Lung (tissue), 12 donors: ENCODE results near the gene SMCO4. TPM values are rescaled to one million over a fixed set of nuclear protein-coding genes. Genes with fewer than 3 reads are reported as not detected.

ENCODE experiments used
- ATAC-seq: fragments of 200-7000 bp; cut with Tn5 transposase; one replicate; pipeline ENCODE4 v1.9.1; 2020; ENCODE audit warnings: moderate number of reproducible peaks; ENCODE audit not compliant: insufficient read depth, low FRiP score
- DNase-seq, 3 donors: peaks; one replicate each; pipeline ENCODE4 v3.0.0-alpha.2; 2013 to 2017
- H3K27ac ChIP-seq, 2 donors: one replicate each; pipeline ENCODE4 v1.5.1; 2013; ENCODE audit warnings: mild to moderate bottlenecking in 2 of 2, moderate library complexity in 2 of 2, control low read depth in 1 of 2, inconsistent platforms in 1 of 2, low read depth in 1 of 2, low read length in 1 of 2
- H3K27me3 ChIP-seq, 3 donors: one replicate each; pipeline ENCODE4 v1.5.1; 2013; ENCODE audit warnings: low read length in 2 of 3; ENCODE audit not compliant: control insufficient read depth in 3 of 3, insufficient read depth in 3 of 3
- H3K36me3 ChIP-seq, 4 donors: one replicate each; pipeline ENCODE4 v1.5.1; 2013; ENCODE audit warnings: low read length in 4 of 4, mild to moderate bottlenecking in 1 of 4, moderate library complexity in 1 of 4; ENCODE audit not compliant: control insufficient read depth in 4 of 4, insufficient read depth in 4 of 4
- H3K4me1 ChIP-seq, 5 donors: one replicate each; pipeline ENCODE4 v1.5.1; 2013; ENCODE audit warnings: low read length in 5 of 5, mild to moderate bottlenecking in 2 of 5, moderate library complexity in 1 of 5; ENCODE audit not compliant: control insufficient read depth in 5 of 5, insufficient read depth in 5 of 5
- H3K4me3 ChIP-seq: one replicate; pipeline ENCODE4 v1.5.1; 2013; ENCODE audit warnings: mild to moderate bottlenecking, control low read depth, moderate library complexity
- H3K9ac ChIP-seq, 2 donors: one replicate each; pipeline ENCODE4 v1.5.1; 2013; ENCODE audit warnings: low read length in 2 of 2, control low read depth in 1 of 2; ENCODE audit not compliant: insufficient read depth in 1 of 2
- H3K9me3 ChIP-seq, 4 donors: one replicate each; pipeline ENCODE4 v1.5.1; 2013; ENCODE audit warnings: low read length in 3 of 4, mild to moderate bottlenecking in 1 of 4, moderate library complexity in 1 of 4; ENCODE audit not compliant: control insufficient read depth in 4 of 4, insufficient read depth in 3 of 4
- WGBS, 2 donors: extraction: QIAGEN DNeasy Blood & Tissue Kit; methylation state at CpG; one replicate each; pipeline ENCODE4 v1.1.7; 2013; 5-methylcytosine and 5-hydroxymethylcytosine counted together
- polyA plus RNA-seq, 2 donors: library from polyadenylated mRNA; stranded (reverse); fragments of 200-250 nt; gene quantifications; one replicate each; pipeline ENCODE4 v1.2.1, GENCODE V29; 2013
- total RNA-seq, 2 donors: library from RNA; depleted of rRNA in 1 of 2; stranded (reverse); fragments of >200 nt in 1 of 2; gene quantifications; one replicate each; pipeline ENCODE4 v1.2.1, GENCODE V29; 2014 to 2021
- TF ChIP-seq, protein P1 (sequence below): IDR thresholded peaks from 2 replicates; pipeline ENCODE4 v1.5.1; 2012; ENCODE audit warnings: mild to moderate bottlenecking; ENCODE audit errors: control extremely low read depth, extremely low read depth
- donor health status: control.
- donor health status: control.
- donor health status: Bipolar disorder and iron deficiency.
- donor health status: healthy.
- donor health status: DM: yes; HTN: yes; CAD: no.

Gene SMCO4
- total and polyA plus RNA-seq, 4 donors = 27.0 to 132 (median 43.6) TPM

- H3K9ac ChIP-seq = no peak overlapping the region
- peaks cover 0 to 3% (median 2%) of the 10 kb centered on the region in 4 donors for H3K36me3 ChIP-seq
- H3K27ac ChIP-seq = no peak overlapping the region
- peaks cover 0 to 6% (median 0%) of the 10 kb centered on the region in 5 donors for H3K4me1 ChIP-seq
- no peaks in the 10 kb centered on the region for H3K27me3 ChIP-seq
- TF ChIP-seq, protein P1, sequence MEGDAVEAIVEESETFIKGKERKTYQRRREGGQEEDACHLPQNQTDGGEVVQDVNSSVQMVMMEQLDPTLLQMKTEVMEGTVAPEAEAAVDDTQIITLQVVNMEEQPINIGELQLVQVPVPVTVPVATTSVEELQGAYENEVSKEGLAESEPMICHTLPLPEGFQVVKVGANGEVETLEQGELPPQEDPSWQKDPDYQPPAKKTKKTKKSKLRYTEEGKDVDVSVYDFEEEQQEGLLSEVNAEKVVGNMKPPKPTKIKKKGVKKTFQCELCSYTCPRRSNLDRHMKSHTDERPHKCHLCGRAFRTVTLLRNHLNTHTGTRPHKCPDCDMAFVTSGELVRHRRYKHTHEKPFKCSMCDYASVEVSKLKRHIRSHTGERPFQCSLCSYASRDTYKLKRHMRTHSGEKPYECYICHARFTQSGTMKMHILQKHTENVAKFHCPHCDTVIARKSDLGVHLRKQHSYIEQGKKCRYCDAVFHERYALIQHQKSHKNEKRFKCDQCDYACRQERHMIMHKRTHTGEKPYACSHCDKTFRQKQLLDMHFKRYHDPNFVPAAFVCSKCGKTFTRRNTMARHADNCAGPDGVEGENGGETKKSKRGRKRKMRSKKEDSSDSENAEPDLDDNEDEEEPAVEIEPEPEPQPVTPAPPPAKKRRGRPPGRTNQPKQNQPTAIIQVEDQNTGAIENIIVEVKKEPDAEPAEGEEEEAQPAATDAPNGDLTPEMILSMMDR = no peak
- DNase-seq (no peak), ATAC-seq (no peak)
- WGBS, 2 donors = 85 to 97% methylated on average over 2 of the region's 2 CpGs
- H3K9me3 ChIP-seq = peaks cover 0 to 1% (median 0%) of the 10 kb centered on the region in 4 donors
- H3K4me3 ChIP-seq = no peak overlapping the region
Measured at GRCh38 chr11:93501856-93502255, 41.3 kb downstream of the SMCO4 start.

DNA sequence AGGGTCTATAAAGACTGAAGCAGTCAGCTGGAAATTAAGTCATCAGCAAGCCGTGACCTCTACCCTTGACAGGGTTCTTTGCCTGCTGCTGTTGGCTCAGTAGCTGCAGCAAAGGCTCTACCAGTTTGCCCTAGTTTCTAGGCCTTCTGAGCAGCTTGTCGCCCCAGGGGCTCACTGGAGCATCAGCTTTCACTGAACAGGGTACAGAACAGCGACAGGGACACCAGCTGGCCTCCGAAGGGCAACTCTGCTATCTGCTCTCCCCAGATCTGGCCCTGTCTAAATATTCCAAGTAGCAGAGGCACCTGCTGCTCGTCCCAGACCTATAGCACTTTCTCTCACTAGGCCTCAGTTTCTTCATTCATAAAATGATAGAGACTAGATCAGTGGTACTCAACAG is 42.4 kb downstream of the SMCO4 start:
- Histone ChIP-seq H3K9me3 (peaks cover 0 to 1% (median 0%) of the 10 kb centered on the region in 4 donors), H3K4me3 (no peak overlapping the region), H3K9ac (no peak overlapping the region), H3K4me1 (peaks cover 0 to 6% (median 0%) of the 10 kb centered on the region in 5 donors), H3K27me3 (no peaks in the 10 kb centered on the region), H3K27ac (no peak overlapping the region), H3K36me3 (peaks cover 0 to 6% (median 2%) of the 10 kb centered on the region in 4 donors)
- TF ChIP-seq, protein P1 = no peak
- DNase-seq = no peak
- 96 to 97% methylated on average over 5 of the region's 5 CpGs for WGBS, 2 donors
- no peak for ATAC-seq

DNA sequence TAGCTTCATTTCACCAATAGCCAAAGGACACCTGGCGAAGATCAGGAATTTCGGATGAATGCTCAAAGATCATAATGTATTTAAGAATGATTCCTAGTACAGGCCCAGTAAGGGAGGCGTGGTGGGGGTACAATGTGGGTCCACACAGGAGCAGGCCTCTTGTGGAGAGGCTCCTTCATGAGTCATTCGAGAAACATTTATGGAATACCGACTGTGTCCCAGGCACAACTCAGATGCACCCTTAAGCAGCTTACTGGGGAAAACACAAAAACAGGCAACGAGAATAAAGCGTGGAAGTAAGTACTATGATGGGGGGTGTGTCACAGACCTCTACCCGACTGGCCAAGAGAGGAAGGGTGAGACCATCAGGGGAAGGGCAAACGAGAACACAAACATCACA is 44.5 kb downstream of the SMCO4 start:
- no peak for DNase-seq
- H3K4me1 ChIP-seq = peaks cover 0 to 6% (median 0%) of the 10 kb centered on the region in 5 donors
- H3K9ac ChIP-seq = no peak overlapping the region
- H3K9me3 ChIP-seq = peaks cover 0 to 1% (median 0%) of the 10 kb centered on the region in 4 donors
- no peaks in the 10 kb centered on the region for H3K27me3 ChIP-seq
- H3K4me3 ChIP-seq = no peak overlapping the region
- WGBS, 2 donors = 70 to 77% methylated on average over 9 of the region's 9 CpGs
- TF ChIP-seq, protein P1 = no peak
- ATAC-seq = no peak
- no peak overlapping the region for H3K27ac ChIP-seq
- H3K36me3 ChIP-seq = peaks cover 0 to 8% (median 0%) of the 10 kb centered on the region in 4 donors

- no peak overlapping the region for H3K4me3 ChIP-seq
- peaks cover 0 to 8% (median 0%) of the 10 kb centered on the region in 4 donors for H3K36me3 ChIP-seq
- no peaks in the 10 kb centered on the region for H3K9me3 ChIP-seq
- H3K9ac ChIP-seq = no peak overlapping the region
- TF ChIP-seq, protein P1 = no peak
- ATAC-seq (no peak), DNase-seq (no peak)
- peaks cover 0 to 10% (median 0%) of the 10 kb centered on the region in 5 donors for H3K4me1 ChIP-seq
- no peaks in the 10 kb centered on the region for H3K27me3 ChIP-seq
- H3K27ac ChIP-seq = no peak overlapping the region
- 85 to 91% methylated on average over 4 of the region's 4 CpGs for WGBS, 2 donors
Measured at GRCh38 chr11:93498161-93498560, 45.0 kb downstream of the SMCO4 start.
